A549 (cell line): ENCODE data around the gene PIGP. TPM values are rescaled to one million over a fixed set of nuclear protein-coding genes. Genes with fewer than 3 reads are reported as not detected.

Experiments
- ATAC-seq, 2 experiments: fragments of 200-7000 bp in 1 of 2; fragments of >200 bp in 1 of 2; cut with Nextera tagmentation in 1 of 2; cut with Tn5 transposase in 1 of 2; 3 replicates each; pipeline versions ENCODE4 v1.8.0 to v1.9.1; 2018 to 2020; ENCODE audit warnings: mild to moderate bottlenecking in 1 of 2, moderate library complexity in 1 of 2
- CTCF ChIA-PET: fragments of 300-600 bp; sonication (Branson Sonifier 250); formaldehyde crosslinking; extraction: SDS; loops from one replicate; lab custom pipeline; 2021; ENCODE audit warnings: antibody characterized with exemption, inconsistent platforms; lab: Yijun Ruan, JAX
- POLR2A ChIA-PET: fragments of 350-600 bp; formaldehyde crosslinking; extraction: SDS; loops from one replicate; lab custom pipeline; 2021; ENCODE audit warnings: antibody characterized with exemption, inconsistent platforms; lab: Yijun Ruan, JAX
- DNase-seq, 2 experiments: peaks; one replicate each; pipeline versions ENCODE4 v3.0.0 to v3.0.0-alpha.2; 2011 to 2016; ENCODE audit warnings: low read depth in 1 of 2, low spot score in 1 of 2
- FAIRE-seq: peaks from 2 replicates; lab custom pipeline; 2011; peaks lifted over from hg19 to GRCh38; lab: Jason Lieb, UNC
- H3K27ac ChIP-seq, 2 experiments: fragments of >200 bp; sonication (Bioruptor Twin); formaldehyde crosslinking; 3 replicates each; pipeline ENCODE4 v1.5.1; 2016 to 2017
- H3K4me1 ChIP-seq: fragments of >200 bp; sonication (Bioruptor Twin); formaldehyde crosslinking; 3 replicates; pipeline ENCODE4 v1.6.1; 2016
- H3K4me2 ChIP-seq: fragments of >200 bp; sonication (Bioruptor Twin); formaldehyde crosslinking; 3 replicates; pipeline ENCODE4 v1.6.1; 2016
- H3K4me3 ChIP-seq: fragments of >200 bp; sonication (Bioruptor Twin); formaldehyde crosslinking; 3 replicates; pipeline ENCODE4 v1.5.1; 2016
- H3K9me3 ChIP-seq: fragments of >200 bp; sonication (Bioruptor Twin); formaldehyde crosslinking; 3 replicates; pipeline ENCODE4 v1.6.1; 2016
- BHLHE40 ChIP-seq: IDR thresholded peaks from 2 replicates; pipeline ENCODE4 v1.6.1; 2012; ENCODE audit warnings: low read depth, low read length, inconsistent platforms
- CHD4 ChIP-seq: fragments of 200-600 bp; sonication (generic); IDR thresholded peaks from 2 replicates; pipeline ENCODE4 v1.6.1; 2016; ENCODE audit warnings: antibody characterized with exemption, mild to moderate bottlenecking, borderline replicate concordance
- EHF ChIP-seq: fragments of 250-450 bp; sonication (Bioruptor Pico); IDR thresholded peaks from 2 replicates; pipeline ENCODE4 v1.5.0; 2020; ENCODE audit warnings: mild to moderate bottlenecking
- EHMT2 ChIP-seq: fragments of 200-600 bp; sonication (generic); IDR thresholded peaks from 2 replicates; pipeline ENCODE4 v1.6.1; 2016; ENCODE audit warnings: antibody characterized with exemption, low read depth, mild to moderate bottlenecking, moderate library complexity
- FOSB ChIP-seq: fragments of 250-450 bp; sonication (Bioruptor Pico); IDR thresholded peaks from 2 replicates; pipeline ENCODE4 v1.5.0; 2020; ENCODE audit warnings: mild to moderate bottlenecking, moderate library complexity
- FOSL2 ChIP-seq, 2 experiments: fragments of 450-650 bp in 1 of 2; fragments of >200 bp in 1 of 2; sonication (Bioruptor Twin) in 1 of 2; formaldehyde crosslinking; IDR thresholded peaks; 2 replicates each; pipeline versions ENCODE4 v1.5.0 to v1.6.1; 2016 to 2020; ENCODE audit warnings: mild to moderate bottlenecking in 1 of 2, moderate library complexity in 1 of 2
- FOXS1 ChIP-seq: fragments of 250-450 bp; sonication (Bioruptor Pico); IDR thresholded peaks from 2 replicates; pipeline ENCODE4 v1.5.0; 2020; ENCODE audit warnings: mild to moderate bottlenecking, moderate library complexity
- GATA3 ChIP-seq: IDR thresholded peaks from 2 replicates; pipeline ENCODE4 v1.6.1; 2012; ENCODE audit warnings: borderline replicate concordance
- HOXA7 ChIP-seq: fragments of 250-450 bp; sonication (Bioruptor Pico); IDR thresholded peaks from 2 replicates; pipeline ENCODE4 v1.5.0; 2020; ENCODE audit warnings: mild to moderate bottlenecking, moderate library complexity
- HOXB13 ChIP-seq: fragments of 250-450 bp; sonication (Bioruptor Pico); IDR thresholded peaks from 2 replicates; pipeline ENCODE4 v1.5.0; 2020; ENCODE audit warnings: low read depth, mild to moderate bottlenecking, moderate library complexity
- JUN ChIP-seq, 2 experiments: fragments of >200 bp; sonication (Bioruptor Twin); formaldehyde crosslinking; IDR thresholded peaks; 2 replicates in 1 of 2; 3 replicates in 1 of 2; pipeline ENCODE4 v1.6.1; 2016 to 2017
- KDM1A ChIP-seq: fragments of 200-600 bp; sonication (generic); IDR thresholded peaks from 2 replicates; pipeline ENCODE4 v1.6.1; 2016; ENCODE audit warnings: low read depth, mild to moderate bottlenecking
- MAFK ChIP-seq: fragments of 450-650 bp; IDR thresholded peaks from 2 replicates; pipeline ENCODE4 v1.6.1; 2014; ENCODE audit not compliant: partially characterized antibody
- NFE2L2 ChIP-seq: fragments of 150-350 bp; conservative IDR thresholded peaks from 2 replicates; pipeline ENCODE4 v1.6.1; 2014; ENCODE audit warnings: low read length
- NR3C1 ChIP-seq: fragments of >200 bp; sonication (Bioruptor Twin); formaldehyde crosslinking; IDR thresholded peaks from 3 replicates; pipeline ENCODE4 v1.6.1; 2017
- PHF8 ChIP-seq: fragments of 200-600 bp; sonication (generic); IDR thresholded peaks from 2 replicates; pipeline ENCODE4 v1.6.1; 2016; ENCODE audit warnings: low read depth, mild to moderate bottlenecking, antibody characterized with exemption, moderate library complexity, borderline replicate concordance
- RFX5 ChIP-seq: fragments of 450-650 bp; IDR thresholded peaks from 2 replicates; pipeline ENCODE4 v1.7.1; 2014; ENCODE audit warnings: antibody characterized with exemption, mild to moderate bottlenecking, moderate library complexity
- RNF2 ChIP-seq: fragments of 200-600 bp; sonication (generic); IDR thresholded peaks from 2 replicates; pipeline ENCODE4 v1.6.1; 2016; ENCODE audit warnings: low read depth, mild to moderate bottlenecking, antibody characterized with exemption, moderate library complexity, borderline replicate concordance
- SREBF2 ChIP-seq: fragments of 450-650 bp; IDR thresholded peaks from 2 replicates; pipeline ENCODE4 v1.6.1; 2014; ENCODE audit warnings: mild to moderate bottlenecking, moderate library complexity
- ZC3H11A ChIP-seq: fragments of 450-650 bp; IDR thresholded peaks from 2 replicates; pipeline ENCODE4 v1.6.1; 2014; ENCODE audit warnings: antibody characterized with exemption, mild to moderate bottlenecking
- ZSCAN20 ChIP-seq: fragments of 250-450 bp; sonication (Bioruptor Pico); IDR thresholded peaks from 2 replicates; pipeline ENCODE4 v1.8.0; 2022; ENCODE audit warnings: mild to moderate bottlenecking, moderate library complexity
- WGBS: methylation state at CpG from one replicate; pipeline ENCODE4 v1.1.6; 2017; ENCODE audit errors: missing lambda C conversion rate; 5-methylcytosine and 5-hydroxymethylcytosine counted together
- polyA plus RNA-seq, 4 experiments: library from polyadenylated mRNA; depleted of rRNA in 3 of 4; stranded (reverse); fragments of >200 nt; fragmentation: RNase III in 1 of 4; extraction: RNeasy Plus Mini Kit Qiagen cat#74134 plus additional on column Dnase treatment in 1 of 4; gene quantifications; 2 replicates in 3 of 4; 3 replicates in 1 of 4; pipeline ENCODE4 v1.2.3, GENCODE V29; 2011 to 2017
- TF ChIP-seq, protein P1 (sequence below): IDR thresholded peaks from 2 replicates; pipeline ENCODE4 v1.6.1; 2012
- TF ChIP-seq, protein P2 (sequence below): IDR thresholded peaks from 2 replicates; pipeline ENCODE4 v1.6.1; 2012
- TF ChIP-seq, protein P3 (sequence below): fragments of 150-350 bp; IDR thresholded peaks from 2 replicates; pipeline ENCODE4 v1.6.1; 2014; ENCODE audit warnings: low read depth, mild to moderate bottlenecking, low read length
- TF ChIP-seq, protein P4 (sequence below): fragments of >200 bp; sonication (Bioruptor Twin); formaldehyde crosslinking; IDR thresholded peaks from 3 replicates; pipeline ENCODE4 v1.5.1; 2016

The PIGP gene
- polyA plus RNA-seq, 2 of the 4 experiments (the other 2 are of a cell fraction): 14.8 to 49.5 TPM

DNA sequence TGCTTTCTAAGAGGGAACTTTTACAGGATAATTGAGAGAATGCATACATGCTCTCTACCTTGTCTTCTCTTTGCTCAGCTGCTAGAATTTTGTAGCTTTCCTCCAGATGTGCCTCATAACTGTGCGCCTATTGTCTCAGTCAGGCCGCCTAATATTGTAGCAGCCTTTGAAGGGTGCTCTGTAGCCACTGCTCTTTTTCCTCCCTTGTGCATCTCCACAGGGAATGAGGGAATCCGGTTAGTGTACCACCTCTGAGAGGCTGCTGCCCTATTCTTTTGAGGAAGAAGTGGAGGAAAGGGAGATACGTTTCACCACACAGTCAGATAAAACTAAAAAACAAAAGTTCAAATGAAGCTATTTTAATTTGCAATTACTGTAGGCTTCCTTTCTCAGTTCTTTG is 22.9 kb upstream of the PIGP start:
- Histone ChIP-seq H3K4me2 (no peak overlapping the region), H3K4me1 (no peaks in the 10 kb centered on the region), H3K4me3 (no peak overlapping the region), H3K9me3 (no peaks in the 10 kb centered on the region), H3K27ac (no peak overlapping the region)
- ATAC-seq (no peak), DNase-seq (no peak), FAIRE-seq (no peak)
- POLR2A ChIA-PET: no interaction called here
- WGBS: 96% methylated on average over 4 of the region's 4 CpGs
- CTCF ChIA-PET: interaction anchor here (0.8 to 1.7 kb wide), 2 partner anchors 10 to 86 kb away, joined by 3 to 10 read pairs; no protein-coding TSS in a partner anchor
- TF ChIP-seq JUN (IDR thresholded peaks at IDR 0.05): no peak
- no peak for TF ChIP-seq FOSL2 (IDR thresholded peaks at IDR 0.05)
- TF ChIP-seq FOSL2 (CRISPR knock-in tag; IDR thresholded peaks at IDR 0.05): no peak
- no peak for TF ChIP-seq EHF (CRISPR knock-in tag)
- no peak for TF ChIP-seq CHD4
- TF ChIP-seq RFX5: no peak
- TF ChIP-seq HOXB13: no peak
- TF ChIP-seq RNF2: no peak
- TF ChIP-seq MAFK: no peak
- no peak for TF ChIP-seq ZSCAN20 (CRISPR knock-in tag)
- TF ChIP-seq, protein P1, sequence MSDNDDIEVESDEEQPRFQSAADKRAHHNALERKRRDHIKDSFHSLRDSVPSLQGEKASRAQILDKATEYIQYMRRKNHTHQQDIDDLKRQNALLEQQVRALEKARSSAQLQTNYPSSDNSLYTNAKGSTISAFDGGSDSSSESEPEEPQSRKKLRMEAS: no peak

DNA sequence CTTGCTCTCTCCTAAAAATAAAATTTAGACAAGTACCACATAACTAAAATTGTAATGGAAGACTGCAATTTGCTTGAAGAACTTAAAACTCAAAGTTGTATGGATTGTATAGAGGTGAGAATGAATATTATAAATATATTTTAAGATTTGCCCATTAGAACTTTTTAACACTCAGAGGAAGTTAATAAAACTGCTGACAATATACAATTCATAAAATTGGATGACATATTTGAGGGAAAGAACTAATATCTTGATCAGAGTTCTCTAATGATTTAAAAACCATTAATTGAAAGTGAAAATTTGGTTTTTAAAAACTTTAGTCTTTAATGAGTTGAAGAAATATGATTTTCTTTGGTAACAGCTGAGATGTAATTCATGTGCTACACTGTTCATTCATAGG is 21.1 kb upstream of the PIGP start:
- no peaks in the 10 kb centered on the region for H3K4me1 ChIP-seq
- no peak overlapping the region for H3K4me3 ChIP-seq
- no peak for FAIRE-seq
- DNase-seq: no peak
- H3K4me2 ChIP-seq: no peak overlapping the region
- no peak overlapping the region for H3K27ac ChIP-seq
- ChIA-PET CTCF (no interaction called here), POLR2A (no interaction called here)
- no peaks in the 10 kb centered on the region for H3K9me3 ChIP-seq
- TF ChIP-seq, protein P2, sequence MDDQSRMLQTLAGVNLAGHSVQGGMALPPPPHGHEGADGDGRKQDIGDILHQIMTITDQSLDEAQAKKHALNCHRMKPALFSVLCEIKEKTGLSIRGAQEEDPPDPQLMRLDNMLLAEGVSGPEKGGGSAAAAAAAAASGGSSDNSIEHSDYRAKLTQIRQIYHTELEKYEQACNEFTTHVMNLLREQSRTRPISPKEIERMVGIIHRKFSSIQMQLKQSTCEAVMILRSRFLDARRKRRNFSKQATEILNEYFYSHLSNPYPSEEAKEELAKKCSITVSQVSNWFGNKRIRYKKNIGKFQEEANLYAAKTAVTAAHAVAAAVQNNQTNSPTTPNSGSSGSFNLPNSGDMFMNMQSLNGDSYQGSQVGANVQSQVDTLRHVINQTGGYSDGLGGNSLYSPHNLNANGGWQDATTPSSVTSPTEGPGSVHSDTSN: no peak
- TF ChIP-seq FOXS1 (CRISPR knock-in tag): no peak
- no peak for TF ChIP-seq KDM1A
- TF ChIP-seq HOXA7: no peak
- no peak for TF ChIP-seq PHF8
- no peak for ATAC-seq

DNA sequence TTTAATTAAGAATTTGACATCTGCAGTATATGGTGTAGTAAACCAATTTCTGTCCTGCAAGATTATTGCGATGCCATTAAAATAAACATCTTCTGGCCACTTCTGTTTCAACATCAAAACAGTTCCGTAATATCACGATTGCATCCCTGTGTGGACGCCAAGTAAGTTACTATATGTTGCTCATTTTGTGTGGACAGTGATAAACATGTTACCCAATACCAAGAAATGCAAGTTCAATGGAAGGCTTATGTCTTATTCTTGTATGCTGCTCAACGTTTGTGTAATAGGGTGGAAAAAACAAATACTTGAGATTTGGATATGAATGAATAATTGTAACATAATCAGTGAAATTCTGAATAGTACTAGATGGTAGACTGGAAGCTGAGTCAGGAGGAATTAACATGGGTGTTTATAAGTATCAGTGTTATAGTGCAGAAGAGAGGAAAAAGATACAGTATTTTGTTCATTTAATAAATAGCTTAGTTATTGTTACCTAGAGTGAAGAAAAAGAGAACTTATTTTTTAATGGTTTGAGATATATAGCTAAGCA is 15.4 kb upstream of the PIGP start:
- Histone ChIP-seq H3K27ac (no peak overlapping the region), H3K4me1 (peaks cover 10% of the 10 kb centered on the region), H3K4me2 (no peak overlapping the region), H3K9me3 (no peaks in the 10 kb centered on the region), H3K4me3 (no peak overlapping the region)
- no peak for ATAC-seq
- 75% methylated on average over 5 of the region's 5 CpGs for WGBS
- TF ChIP-seq PHF8: no peak
- no peak for TF ChIP-seq JUN (IDR thresholded peaks at IDR 0.05)
- no peak for TF ChIP-seq FOSL2 (IDR thresholded peaks at IDR 0.05)
- TF ChIP-seq FOSL2 (CRISPR knock-in tag; IDR thresholded peaks at IDR 0.05): no peak
- TF ChIP-seq SREBF2: no peak
- TF ChIP-seq, protein P2: no peak
- no peak for TF ChIP-seq NR3C1
- no peak for TF ChIP-seq FOSB (CRISPR knock-in tag)
- POLR2A ChIA-PET: no interaction called here
- no peak for DNase-seq
- no peak for FAIRE-seq
- CTCF ChIA-PET: interaction anchor here (1.7 kb wide), 1 partner anchor 111 kb away, joined by 6 read pairs; no protein-coding TSS in a partner anchor

DNA sequence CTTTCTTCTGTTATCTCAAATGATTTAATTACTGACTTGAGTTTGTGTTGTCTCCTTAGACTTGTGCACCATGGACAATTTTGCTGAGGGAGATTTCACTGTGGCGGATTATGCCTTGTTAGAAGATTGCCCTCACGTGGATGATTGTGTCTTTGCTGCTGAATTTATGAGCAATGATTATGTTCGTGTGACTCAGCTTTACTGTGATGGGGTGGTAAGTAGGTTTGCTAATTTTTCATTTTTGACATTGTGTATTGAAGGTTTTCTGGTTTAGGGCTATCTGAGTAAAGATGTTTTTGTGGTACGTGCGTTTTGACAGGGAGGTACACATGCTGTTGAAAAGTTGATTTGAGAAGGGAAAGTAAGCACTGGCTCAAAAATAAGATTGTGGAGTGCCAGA is 14.3 kb upstream of the PIGP start:
- POLR2A ChIA-PET: no interaction called here
- no peak for FAIRE-seq
- TF ChIP-seq MAFK (peak; percentile 75), GATA3 (no peak), NR3C1 (no peak), ZC3H11A (no peak), EHMT2 (no peak), NFE2L2 (no peak), BHLHE40 (no peak)
- TF ChIP-seq, protein P3, sequence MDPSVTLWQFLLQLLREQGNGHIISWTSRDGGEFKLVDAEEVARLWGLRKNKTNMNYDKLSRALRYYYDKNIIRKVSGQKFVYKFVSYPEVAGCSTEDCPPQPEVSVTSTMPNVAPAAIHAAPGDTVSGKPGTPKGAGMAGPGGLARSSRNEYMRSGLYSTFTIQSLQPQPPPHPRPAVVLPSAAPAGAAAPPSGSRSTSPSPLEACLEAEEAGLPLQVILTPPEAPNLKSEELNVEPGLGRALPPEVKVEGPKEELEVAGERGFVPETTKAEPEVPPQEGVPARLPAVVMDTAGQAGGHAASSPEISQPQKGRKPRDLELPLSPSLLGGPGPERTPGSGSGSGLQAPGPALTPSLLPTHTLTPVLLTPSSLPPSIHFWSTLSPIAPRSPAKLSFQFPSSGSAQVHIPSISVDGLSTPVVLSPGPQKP: no peak
- TF ChIP-seq, protein P4, sequence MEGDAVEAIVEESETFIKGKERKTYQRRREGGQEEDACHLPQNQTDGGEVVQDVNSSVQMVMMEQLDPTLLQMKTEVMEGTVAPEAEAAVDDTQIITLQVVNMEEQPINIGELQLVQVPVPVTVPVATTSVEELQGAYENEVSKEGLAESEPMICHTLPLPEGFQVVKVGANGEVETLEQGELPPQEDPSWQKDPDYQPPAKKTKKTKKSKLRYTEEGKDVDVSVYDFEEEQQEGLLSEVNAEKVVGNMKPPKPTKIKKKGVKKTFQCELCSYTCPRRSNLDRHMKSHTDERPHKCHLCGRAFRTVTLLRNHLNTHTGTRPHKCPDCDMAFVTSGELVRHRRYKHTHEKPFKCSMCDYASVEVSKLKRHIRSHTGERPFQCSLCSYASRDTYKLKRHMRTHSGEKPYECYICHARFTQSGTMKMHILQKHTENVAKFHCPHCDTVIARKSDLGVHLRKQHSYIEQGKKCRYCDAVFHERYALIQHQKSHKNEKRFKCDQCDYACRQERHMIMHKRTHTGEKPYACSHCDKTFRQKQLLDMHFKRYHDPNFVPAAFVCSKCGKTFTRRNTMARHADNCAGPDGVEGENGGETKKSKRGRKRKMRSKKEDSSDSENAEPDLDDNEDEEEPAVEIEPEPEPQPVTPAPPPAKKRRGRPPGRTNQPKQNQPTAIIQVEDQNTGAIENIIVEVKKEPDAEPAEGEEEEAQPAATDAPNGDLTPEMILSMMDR: peak; percentile 53

More for the DNA sequence above, 14.3 kb upstream of the PIGP start:
- 32% methylated on average over 5 of the region's 5 CpGs for WGBS
- peak overlapping the region; percentile 19; the same call in 2 of the 3 replicates for H3K4me2 ChIP-seq
- CTCF ChIA-PET: interaction anchor here (1.0 to 4.6 kb wide), 14 partner anchors 8 to 114 kb away, joined by 3 to 38 read pairs (median 4); no protein-coding TSS in a partner anchor
- ATAC-seq (peak in 1 of 2 experiments; percentile 79; a peak in 4 of 6 replicates), DNase-seq (peak in 1 of 2 experiments; percentile 66)
- H3K27ac ChIP-seq: peak overlapping the region; percentile 7 to 22; a peak in 2 of 6 replicates
- peaks cover 15% of the 10 kb centered on the region for H3K4me1 ChIP-seq
- no peak overlapping the region for H3K4me3 ChIP-seq
- H3K9me3 ChIP-seq: no peaks in the 10 kb centered on the region
